ENCODE data around the gene BCL2L15.

The BCL2L15 gene

GRCh38 chr1:113931451-113931851 is 44.1 kb upstream of the BCL2L15 start:
- TF ChIP-seq, protein P1, sequence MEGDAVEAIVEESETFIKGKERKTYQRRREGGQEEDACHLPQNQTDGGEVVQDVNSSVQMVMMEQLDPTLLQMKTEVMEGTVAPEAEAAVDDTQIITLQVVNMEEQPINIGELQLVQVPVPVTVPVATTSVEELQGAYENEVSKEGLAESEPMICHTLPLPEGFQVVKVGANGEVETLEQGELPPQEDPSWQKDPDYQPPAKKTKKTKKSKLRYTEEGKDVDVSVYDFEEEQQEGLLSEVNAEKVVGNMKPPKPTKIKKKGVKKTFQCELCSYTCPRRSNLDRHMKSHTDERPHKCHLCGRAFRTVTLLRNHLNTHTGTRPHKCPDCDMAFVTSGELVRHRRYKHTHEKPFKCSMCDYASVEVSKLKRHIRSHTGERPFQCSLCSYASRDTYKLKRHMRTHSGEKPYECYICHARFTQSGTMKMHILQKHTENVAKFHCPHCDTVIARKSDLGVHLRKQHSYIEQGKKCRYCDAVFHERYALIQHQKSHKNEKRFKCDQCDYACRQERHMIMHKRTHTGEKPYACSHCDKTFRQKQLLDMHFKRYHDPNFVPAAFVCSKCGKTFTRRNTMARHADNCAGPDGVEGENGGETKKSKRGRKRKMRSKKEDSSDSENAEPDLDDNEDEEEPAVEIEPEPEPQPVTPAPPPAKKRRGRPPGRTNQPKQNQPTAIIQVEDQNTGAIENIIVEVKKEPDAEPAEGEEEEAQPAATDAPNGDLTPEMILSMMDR (IDR thresholded peaks at IDR 0.05; ENCODE audit: low read depth, low read length, poor library complexity, severe bottlenecking): no peak
- TF ChIP-seq EZH2phosphoT487 (IDR thresholded peaks at IDR 0.05; ENCODE audit: borderline replicate concordance, low read length): no peak
- peak overlapping the region; percentile 96 for H3K4me3 ChIP-seq (ENCODE audit: low read length)
- H3K27ac ChIP-seq (ENCODE audit: low read depth, low read length): no peak overlapping the region
- H3K79me2 ChIP-seq (ENCODE audit: control insufficient read depth, low read length): peaks cover 76% of the 10 kb centered on the region
- H3K9me2 ChIP-seq (replicated peaks; ENCODE audit: control insufficient read depth, low read length): no peaks in the 10 kb centered on the region
- H3F3A ChIP-seq (ENCODE audit: control insufficient read depth, insufficient read depth): peaks cover 14% of the 10 kb centered on the region
- H3K36me3 ChIP-seq (ENCODE audit: control insufficient read depth, low read length): peaks cover 8% of the 10 kb centered on the region; the same call in 1 of the 2 replicates
- peaks cover 15% of the 10 kb centered on the region; the same call in 1 of the 2 replicates for H4K20me1 ChIP-seq (ENCODE audit: control insufficient read depth, insufficient read depth, low read depth, low read length)
- H3K4me2 ChIP-seq (ENCODE audit: low read length): peak overlapping the region; percentile 93
- H3K27me3 ChIP-seq (ENCODE audit: control insufficient read depth, low read length): no peaks in the 10 kb centered on the region
- no peaks in the 10 kb centered on the region for H3K9me3 ChIP-seq (ENCODE audit: control insufficient read depth, insufficient read depth, low read length)
- H3K4me1 ChIP-seq (ENCODE audit: control insufficient read depth, low read length): peaks cover 43% of the 10 kb centered on the region

GRCh38 chr1:113930499-113931161 is 43.2 kb upstream of the BCL2L15 start:
- Histone ChIP-seq H3K9me2 (replicated peaks; ENCODE audit: control insufficient read depth, low read length) (no peaks in the 10 kb centered on the region), H3K4me2 (ENCODE audit: low read length) (peak overlapping the region; percentile 93), H3K9me3 (ENCODE audit: control insufficient read depth, insufficient read depth, low read length) (no peaks in the 10 kb centered on the region), H3K36me3 (ENCODE audit: control insufficient read depth, low read length) (peaks cover 8% of the 10 kb centered on the region; the same call in 1 of the 2 replicates), H3K27ac (ENCODE audit: low read depth, low read length) (peak overlapping the region; percentile 57), H3K79me2 (ENCODE audit: control insufficient read depth, low read length) (peaks cover 68% of the 10 kb centered on the region), H3K27me3 (ENCODE audit: control insufficient read depth, low read length) (no peaks in the 10 kb centered on the region), H3K4me1 (ENCODE audit: control insufficient read depth, low read length) (peaks cover 35% of the 10 kb centered on the region), H3F3A (ENCODE audit: control insufficient read depth, insufficient read depth) (peaks cover 11% of the 10 kb centered on the region), H3K4me3 (ENCODE audit: low read length) (peak overlapping the region; percentile 96), H4K20me1 (ENCODE audit: control insufficient read depth, insufficient read depth, low read depth, low read length) (peaks cover 12% of the 10 kb centered on the region; the same call in 1 of the 2 replicates)
- TF ChIP-seq EZH2phosphoT487 (IDR thresholded peaks at IDR 0.05; ENCODE audit: borderline replicate concordance, low read length): no peak
- TF ChIP-seq, protein P1 (IDR thresholded peaks at IDR 0.05; ENCODE audit: low read depth, low read length, poor library complexity, severe bottlenecking): no peak

GRCh38 chr1:113929750-113930498 is 42.5 kb upstream of the BCL2L15 start:
- Histone ChIP-seq H3K36me3 (ENCODE audit: control insufficient read depth, low read length) (0 out of 2 replicates have a peak, but pooled peaks cover 5% of the 10 kb centered on the region), H3K4me2 (ENCODE audit: low read length) (peak overlapping the region; percentile 93), H3K4me1 (ENCODE audit: control insufficient read depth, low read length) (peaks cover 29% of the 10 kb centered on the region), H3F3A (ENCODE audit: control insufficient read depth, insufficient read depth) (peaks cover 9% of the 10 kb centered on the region), H4K20me1 (ENCODE audit: control insufficient read depth, insufficient read depth, low read depth, low read length) (0 out of 2 replicates have a peak, but pooled peaks cover 6% of the 10 kb centered on the region), H3K27me3 (ENCODE audit: control insufficient read depth, low read length) (no peaks in the 10 kb centered on the region), H3K9me2 (replicated peaks; ENCODE audit: control insufficient read depth, low read length) (no peaks in the 10 kb centered on the region), H3K4me3 (ENCODE audit: low read length) (peak overlapping the region; percentile 96), H3K79me2 (ENCODE audit: control insufficient read depth, low read length) (peaks cover 61% of the 10 kb centered on the region), H3K27ac (ENCODE audit: low read depth, low read length) (peak overlapping the region; percentile 57), H3K9me3 (ENCODE audit: control insufficient read depth, insufficient read depth, low read length) (no peaks in the 10 kb centered on the region)
- no peak for TF ChIP-seq EZH2phosphoT487 (IDR thresholded peaks at IDR 0.05; ENCODE audit: borderline replicate concordance, low read length)
- TF ChIP-seq, protein P1 (IDR thresholded peaks at IDR 0.05; ENCODE audit: low read depth, low read length, poor library complexity, severe bottlenecking): peak; percentile 52
